Measurements from ENCODE around the gene POLR2J.

Gene POLR2J

DNA sequence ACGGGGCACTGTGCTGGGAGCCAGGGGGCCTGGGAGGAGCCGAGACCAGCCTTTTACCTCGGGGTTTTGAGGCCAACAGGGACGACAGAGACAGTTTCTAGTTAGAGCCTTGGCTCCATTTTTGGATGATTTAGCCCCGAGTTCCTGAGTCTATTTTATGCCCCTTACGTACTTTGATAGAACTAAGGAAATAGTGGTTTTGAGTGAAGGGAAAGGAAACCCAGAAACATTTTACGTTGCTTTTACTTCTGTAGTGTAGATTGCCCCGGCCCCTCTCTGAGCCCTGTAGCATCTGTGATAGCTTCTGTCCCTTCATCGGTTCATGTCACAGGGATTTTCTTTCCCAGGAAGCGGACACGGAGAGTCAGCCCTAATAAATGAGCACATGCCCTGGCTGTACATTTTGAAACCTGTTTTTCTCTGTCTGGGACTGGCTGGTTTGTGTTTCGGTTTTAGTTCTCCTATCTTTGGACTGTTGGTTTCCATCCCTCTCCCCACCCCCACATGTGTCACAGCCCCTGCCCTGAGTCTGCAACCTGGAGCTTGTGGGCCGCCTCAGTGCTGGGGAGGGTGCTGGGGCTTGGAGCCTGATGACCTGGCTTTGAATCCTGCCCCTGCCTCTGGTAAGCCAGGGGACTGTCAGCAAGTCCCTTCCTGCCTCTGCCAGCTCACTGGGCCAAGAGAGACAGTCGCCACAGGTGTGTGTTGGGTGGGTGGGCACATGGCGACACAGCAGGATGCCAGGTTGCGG is 52.3 kb downstream of the POLR2J start:
- no peak for DNase-seq (ENCODE audit: low spot score)
- ChIA-PET POLR2A (ENCODE audit: low non-redundant PET) (no interaction called here), CTCF (interaction anchor here (0.6 kb wide), 2 partner anchors 155 to 1707 kb away, joined by 3 to 4 read pairs; no protein-coding TSS in a partner anchor)

DNA sequence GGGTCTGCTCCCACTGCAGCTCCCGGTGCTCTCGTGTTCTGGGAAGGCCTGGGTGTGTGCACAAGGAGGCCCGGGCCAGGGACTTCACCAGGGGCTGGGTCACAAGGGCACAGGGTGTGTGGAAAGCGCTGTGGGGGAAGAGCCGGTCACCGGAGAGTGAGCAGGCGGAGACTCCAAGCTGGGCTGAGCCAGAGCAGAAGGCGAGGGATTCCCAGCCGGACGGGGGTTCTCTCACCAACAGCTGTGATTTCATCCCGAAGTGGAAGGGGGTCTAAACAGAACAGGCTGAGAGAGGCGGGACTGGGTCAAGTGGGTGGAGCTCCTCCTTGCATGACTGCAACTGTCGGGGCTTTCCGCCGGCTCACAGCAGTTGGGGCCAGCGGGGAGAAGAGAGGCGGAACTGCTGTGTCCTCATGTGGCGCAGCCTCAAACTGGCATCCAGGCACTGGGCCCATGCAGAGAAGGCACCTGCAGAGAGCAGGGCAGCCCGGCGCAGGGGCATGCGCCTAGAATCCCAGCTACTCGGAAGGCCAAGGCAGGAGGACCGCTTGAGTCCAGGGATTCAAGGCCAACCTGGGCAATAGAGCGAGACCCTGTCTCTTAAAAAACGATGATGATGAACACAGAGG is 53.0 kb downstream of the POLR2J start:
- TF ChIP-seq, protein P1, sequence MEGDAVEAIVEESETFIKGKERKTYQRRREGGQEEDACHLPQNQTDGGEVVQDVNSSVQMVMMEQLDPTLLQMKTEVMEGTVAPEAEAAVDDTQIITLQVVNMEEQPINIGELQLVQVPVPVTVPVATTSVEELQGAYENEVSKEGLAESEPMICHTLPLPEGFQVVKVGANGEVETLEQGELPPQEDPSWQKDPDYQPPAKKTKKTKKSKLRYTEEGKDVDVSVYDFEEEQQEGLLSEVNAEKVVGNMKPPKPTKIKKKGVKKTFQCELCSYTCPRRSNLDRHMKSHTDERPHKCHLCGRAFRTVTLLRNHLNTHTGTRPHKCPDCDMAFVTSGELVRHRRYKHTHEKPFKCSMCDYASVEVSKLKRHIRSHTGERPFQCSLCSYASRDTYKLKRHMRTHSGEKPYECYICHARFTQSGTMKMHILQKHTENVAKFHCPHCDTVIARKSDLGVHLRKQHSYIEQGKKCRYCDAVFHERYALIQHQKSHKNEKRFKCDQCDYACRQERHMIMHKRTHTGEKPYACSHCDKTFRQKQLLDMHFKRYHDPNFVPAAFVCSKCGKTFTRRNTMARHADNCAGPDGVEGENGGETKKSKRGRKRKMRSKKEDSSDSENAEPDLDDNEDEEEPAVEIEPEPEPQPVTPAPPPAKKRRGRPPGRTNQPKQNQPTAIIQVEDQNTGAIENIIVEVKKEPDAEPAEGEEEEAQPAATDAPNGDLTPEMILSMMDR (conservative IDR thresholded peaks at IDR 0.05; ENCODE audit: low read depth) = no peak
- CTCF ChIA-PET = interaction anchor here (0.6 kb wide), 1 partner anchor 1706 kb away, joined by 3 read pairs; no protein-coding TSS in a partner anchor
- DNase-seq (ENCODE audit: low spot score) = no peak
- POLR2A ChIA-PET (ENCODE audit: low non-redundant PET) = no interaction called here
- H3K27ac ChIP-seq = peak overlapping the region; percentile 44

More for the DNA sequence above, 52.3 kb downstream of the POLR2J start:
- peak overlapping the region; percentile 44 for H3K27ac ChIP-seq
- TF ChIP-seq, protein P1 (conservative IDR thresholded peaks at IDR 0.05; ENCODE audit: low read depth) = no peak

DNA sequence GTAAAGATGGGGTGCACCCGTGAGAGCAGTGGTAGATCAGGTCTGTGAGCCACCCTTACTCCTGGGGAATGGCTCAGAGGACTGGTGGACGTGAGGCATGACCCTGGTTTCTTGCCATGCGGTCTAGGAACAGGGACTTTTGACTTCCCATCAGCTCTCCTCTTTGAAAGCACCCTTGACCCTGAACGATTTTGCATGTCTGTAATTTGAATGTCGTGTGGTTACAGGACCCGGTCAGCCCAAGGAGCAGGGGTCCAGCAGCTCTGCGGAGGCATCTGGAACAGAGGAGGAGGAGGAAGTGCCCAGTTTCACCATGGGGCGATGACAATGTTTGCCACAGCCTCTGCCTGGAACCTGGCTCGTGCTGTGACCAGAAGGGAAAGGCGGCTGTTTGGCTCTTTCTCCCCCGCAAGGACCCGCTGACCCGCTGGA is 53.9 kb downstream of the POLR2J start:
- POLR2A ChIA-PET (ENCODE audit: low non-redundant PET) = no interaction called here
- CTCF ChIA-PET = interaction anchor here (0.7 kb wide), 1 partner anchor 13 kb away, joined by 3 read pairs; no protein-coding TSS in a partner anchor
- no peak for DNase-seq (ENCODE audit: low spot score)
- TF ChIP-seq, protein P1 (conservative IDR thresholded peaks at IDR 0.05; ENCODE audit: low read depth) = no peak
- H3K27ac ChIP-seq = peak overlapping the region; percentile 44

DNA sequence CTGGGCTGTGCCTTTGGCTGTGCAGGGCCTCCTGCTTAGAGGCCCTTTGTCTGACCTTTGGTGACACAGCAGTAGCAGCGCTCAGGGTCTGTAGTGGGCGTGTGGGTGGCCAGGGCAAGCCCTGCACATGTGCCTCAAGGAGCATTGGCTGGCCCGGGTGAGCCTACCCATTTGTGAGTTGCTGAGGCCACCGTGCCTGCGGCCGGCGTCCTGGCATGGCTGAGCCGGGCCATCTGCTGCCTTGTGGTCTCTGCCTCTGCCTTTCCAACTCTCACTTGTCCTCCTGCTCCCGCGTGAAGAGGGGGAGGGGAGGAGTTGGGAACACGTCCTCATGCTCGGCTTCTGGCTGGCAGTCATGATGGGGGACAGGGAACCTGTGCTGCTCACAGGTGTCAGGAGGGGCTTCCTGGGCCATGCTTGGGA is 54.6 kb downstream of the POLR2J start:
- POLR2A ChIA-PET (ENCODE audit: low non-redundant PET) = no interaction called here
- TF ChIP-seq, protein P1 (conservative IDR thresholded peaks at IDR 0.05; ENCODE audit: low read depth) = no peak
- H3K27ac ChIP-seq = peak overlapping the region; percentile 44
- CTCF ChIA-PET = interaction anchor here (0.7 kb wide), 1 partner anchor 12 kb away, joined by 3 read pairs; no protein-coding TSS in a partner anchor
- DNase-seq (ENCODE audit: low spot score) = no peak

All from RWPE1 (cell line).